ENCODE results near the gene OR4K17. TPM values are rescaled to one million over a fixed set of nuclear protein-coding genes. Genes with fewer than 3 reads are reported as not detected.
"Not testable (repeated sequence)": the region's sequence is repeated elsewhere in the genome, so short reads cannot be mapped to it uniquely, and the experiment has no call there.

OR4K17 gene, protein sequence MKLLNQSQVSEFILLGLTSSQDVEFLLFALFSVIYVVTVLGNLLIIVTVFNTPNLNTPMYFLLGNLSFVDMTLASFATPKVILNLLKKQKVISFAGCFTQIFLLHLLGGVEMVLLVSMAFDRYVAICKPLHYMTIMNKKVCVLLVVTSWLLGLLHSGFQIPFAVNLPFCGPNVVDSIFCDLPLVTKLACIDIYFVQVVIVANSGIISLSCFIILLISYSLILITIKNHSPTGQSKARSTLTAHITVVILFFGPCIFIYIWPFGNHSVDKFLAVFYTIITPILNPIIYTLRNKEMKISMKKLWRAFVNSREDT
- not detected for total RNA-seq

DNA sequence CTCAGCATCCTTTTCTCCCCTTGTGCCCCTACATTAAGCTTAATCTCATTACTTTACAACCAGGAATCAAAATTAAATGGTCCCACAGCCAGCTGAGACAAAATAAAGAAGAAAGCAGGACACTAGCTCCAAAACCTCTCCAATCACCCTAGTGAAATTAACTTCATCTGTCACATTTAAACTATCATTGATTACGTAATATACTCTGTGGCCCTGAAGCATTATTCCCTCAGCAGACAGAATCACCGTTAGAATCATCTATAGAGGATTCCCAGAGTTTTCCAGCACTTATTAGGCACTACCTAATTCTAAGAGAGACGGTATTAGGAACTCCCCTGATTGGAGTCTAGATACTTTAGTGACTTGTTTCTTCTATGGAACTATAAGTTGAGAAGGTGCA, at the start of gene OR4K17:
OR4K17 (plus strand) TSS at position 302 of the 400 bp plus-strand sequence. CDS start 6,761 bp downstream, outside the sequence.
- Histone ChIP-seq H3K27me3 (no peaks in the 10 kb centered on the region), H3K4me3 (no peak within 1 kb of the TSS), H3K36me3 (no peaks in the 10 kb centered on the region), H3K27ac (replicated peaks in 1 of 4) (no peak within 1 kb of the TSS), H3K4me1 (no peaks in the 10 kb centered on the region), H3K9me3 (no peaks in the 10 kb centered on the region)
- intact Hi-C loops (cut with DNase I), result no loop called here
- TF ChIP-seq, protein P1, sequence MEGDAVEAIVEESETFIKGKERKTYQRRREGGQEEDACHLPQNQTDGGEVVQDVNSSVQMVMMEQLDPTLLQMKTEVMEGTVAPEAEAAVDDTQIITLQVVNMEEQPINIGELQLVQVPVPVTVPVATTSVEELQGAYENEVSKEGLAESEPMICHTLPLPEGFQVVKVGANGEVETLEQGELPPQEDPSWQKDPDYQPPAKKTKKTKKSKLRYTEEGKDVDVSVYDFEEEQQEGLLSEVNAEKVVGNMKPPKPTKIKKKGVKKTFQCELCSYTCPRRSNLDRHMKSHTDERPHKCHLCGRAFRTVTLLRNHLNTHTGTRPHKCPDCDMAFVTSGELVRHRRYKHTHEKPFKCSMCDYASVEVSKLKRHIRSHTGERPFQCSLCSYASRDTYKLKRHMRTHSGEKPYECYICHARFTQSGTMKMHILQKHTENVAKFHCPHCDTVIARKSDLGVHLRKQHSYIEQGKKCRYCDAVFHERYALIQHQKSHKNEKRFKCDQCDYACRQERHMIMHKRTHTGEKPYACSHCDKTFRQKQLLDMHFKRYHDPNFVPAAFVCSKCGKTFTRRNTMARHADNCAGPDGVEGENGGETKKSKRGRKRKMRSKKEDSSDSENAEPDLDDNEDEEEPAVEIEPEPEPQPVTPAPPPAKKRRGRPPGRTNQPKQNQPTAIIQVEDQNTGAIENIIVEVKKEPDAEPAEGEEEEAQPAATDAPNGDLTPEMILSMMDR (IDR thresholded peaks at IDR 0.05), result no peak
- TF ChIP-seq EP300 (IDR thresholded peaks at IDR 0.05), result no peak
- no peak for TF ChIP-seq POLR2AphosphoS5 (IDR thresholded peaks at IDR 0.05)
- no peak for TF ChIP-seq POLR2A (IDR thresholded peaks at IDR 0.05; ENCODE audit: low read depth)
- no peak for DNase-seq (ENCODE audit: extremely low spot score)
- 58% methylated on average over 3 of the region's 3 CpGs for WGBS

DNA sequence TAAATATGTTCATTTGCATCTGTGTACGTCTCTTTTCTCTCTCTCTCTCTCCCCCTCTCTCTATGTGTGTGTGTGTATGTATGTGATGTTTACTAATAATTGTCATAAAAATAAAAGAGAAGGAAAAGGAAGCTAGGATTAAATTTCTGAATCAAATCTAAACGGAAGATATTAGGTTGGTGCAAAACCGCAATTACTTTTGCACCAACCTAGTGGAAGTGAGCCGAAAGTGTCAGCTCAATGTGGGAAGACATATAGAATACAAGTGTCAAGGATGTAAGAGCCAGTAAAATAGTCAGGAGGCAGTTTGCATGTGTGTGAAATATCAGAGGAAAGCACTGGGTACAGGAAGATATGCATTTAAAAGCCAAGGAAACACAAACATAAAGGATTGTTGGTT, 18.5 kb upstream of the OR4K17 start:
- 21% methylated on average over 4 of the region's 4 CpGs for WGBS
- Histone ChIP-seq H3K4me1 (no peaks in the 10 kb centered on the region), H3K27ac (replicated peaks in 1 of 4) (no peak overlapping the region), H3K4me3 (no peak overlapping the region), H3K36me3 (no peaks in the 10 kb centered on the region), H3K9me3 (no peaks in the 10 kb centered on the region), H3K27me3 (no peaks in the 10 kb centered on the region)
- TF ChIP-seq POLR2A (IDR thresholded peaks at IDR 0.05; ENCODE audit: low read depth), result no peak
- TF ChIP-seq POLR2AphosphoS5 (IDR thresholded peaks at IDR 0.05), result no peak
- no peak for TF ChIP-seq EP300 (IDR thresholded peaks at IDR 0.05)
- TF ChIP-seq, protein P1 (IDR thresholded peaks at IDR 0.05), result no peak
- intact Hi-C loops (cut with DNase I), result no loop called here
- no peak for DNase-seq (ENCODE audit: extremely low spot score)

DNA sequence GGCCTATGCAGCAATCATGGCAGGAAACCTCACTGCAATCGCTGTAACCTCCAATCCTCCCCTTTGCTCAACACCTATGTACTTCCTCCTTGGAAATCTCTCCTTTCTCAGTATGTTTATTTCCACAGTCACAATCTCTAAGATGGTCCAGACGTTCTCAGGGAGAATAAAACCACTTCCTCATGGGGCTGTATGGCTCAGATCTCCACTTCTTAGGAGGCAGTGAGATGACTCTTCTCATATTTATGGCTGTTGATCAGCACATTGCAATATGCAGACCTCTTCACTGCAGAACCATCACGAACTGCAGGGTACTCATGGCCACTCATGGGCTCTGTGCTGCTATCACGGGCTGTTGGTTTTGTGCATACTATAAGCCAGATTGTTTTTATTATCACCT, 17.1 kb upstream of the OR4K17 start:
- H3K9me3 ChIP-seq, result no peaks in the 10 kb centered on the region
- no peak overlapping the region for H3K27ac ChIP-seq (replicated peaks in 1 of 4)
- no peaks in the 10 kb centered on the region for H3K36me3 ChIP-seq
- TF ChIP-seq POLR2AphosphoS5 (IDR thresholded peaks at IDR 0.05) (no peak), EP300 (IDR thresholded peaks at IDR 0.05) (no peak), POLR2A (IDR thresholded peaks at IDR 0.05; ENCODE audit: low read depth) (no peak)
- TF ChIP-seq, protein P1 (IDR thresholded peaks at IDR 0.05), result no peak
- no peaks in the 10 kb centered on the region for H3K4me1 ChIP-seq
- H3K4me3 ChIP-seq, result no peak overlapping the region
- DNase-seq (ENCODE audit: extremely low spot score), result no peak
- intact Hi-C loops (cut with DNase I), result no loop called here
- no peaks in the 10 kb centered on the region for H3K27me3 ChIP-seq
- WGBS, result 37% methylated on average over 4 of the region's 4 CpGs

DNA sequence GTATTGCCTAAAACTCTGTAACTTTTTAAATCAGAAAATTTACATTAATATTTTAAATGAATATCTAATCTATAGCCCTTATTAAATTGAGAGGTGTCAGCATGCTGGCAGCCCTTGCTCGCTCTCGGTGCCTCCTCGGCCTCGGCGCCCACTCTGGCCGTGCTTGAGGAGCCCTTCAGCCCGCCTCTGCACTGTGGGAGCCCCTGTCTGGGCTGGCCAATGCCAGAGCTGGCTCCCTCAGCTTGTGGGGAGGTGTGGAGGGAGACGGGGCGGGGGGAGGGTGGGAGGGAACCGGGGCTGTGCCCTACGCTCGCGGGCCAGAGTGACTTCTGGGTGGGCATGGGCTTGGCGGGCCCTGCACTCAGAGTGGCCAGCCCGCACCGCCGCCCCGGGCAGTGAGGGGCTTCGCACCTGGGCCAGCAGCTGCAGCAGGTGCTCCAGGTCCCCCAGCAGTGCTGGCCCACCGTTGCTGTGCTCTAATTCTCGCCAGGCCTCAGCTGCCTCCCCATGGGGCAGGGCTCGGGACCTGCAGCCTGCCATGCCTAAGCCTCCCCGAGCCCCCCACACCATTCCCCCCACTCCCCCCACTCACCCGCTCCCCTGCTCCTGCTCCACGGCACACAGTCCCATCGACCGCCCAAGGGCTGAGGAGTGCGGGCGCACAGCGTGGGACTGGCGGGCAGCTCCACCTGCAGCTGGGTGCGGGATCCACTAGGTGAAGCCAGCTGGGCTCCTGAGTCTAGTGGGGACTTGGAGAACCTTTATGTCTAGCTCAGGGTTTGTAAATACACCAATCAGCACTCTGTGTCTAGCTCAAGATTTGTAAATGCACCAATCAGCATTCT, 11.4 kb upstream of the OR4K17 start:
- H3K4me1 ChIP-seq; H3K27ac ChIP-seq (replicated peaks in 1 of 4); H3K27me3 ChIP-seq; DNase-seq (ENCODE audit: extremely low spot score); H3K4me3 ChIP-seq; intact Hi-C loops (cut with DNase I); H3K36me3 ChIP-seq: not testable (repeated sequence)
- H3K9me3 ChIP-seq, result peaks cover 0 to 14% (median 2%) of the 10 kb centered on the region in 4 donors
- 84% methylated on average over 28 of the region's 32 CpGs for WGBS

DNA sequence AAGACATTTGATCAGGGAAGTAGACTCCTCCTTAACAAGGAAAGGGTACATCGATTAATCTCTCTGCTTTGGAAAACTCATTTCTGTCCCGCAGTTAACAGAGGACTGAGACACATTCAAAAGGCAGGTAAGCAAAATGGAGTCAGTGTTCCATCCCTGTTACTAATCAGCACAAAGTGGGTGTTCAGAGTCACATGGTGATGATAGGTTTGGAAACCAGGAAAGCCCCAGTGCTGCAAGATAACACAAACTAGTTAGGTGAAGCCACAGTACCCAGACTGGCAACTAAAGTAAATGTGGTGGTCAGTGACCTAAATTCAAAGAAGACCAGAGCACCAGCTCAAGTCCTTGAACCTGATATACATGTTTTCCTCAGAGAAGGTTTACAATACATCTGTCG, 1.8 kb downstream of the OR4K17 start:
- 71% methylated on average over 3 of the region's 3 CpGs for WGBS
- TF ChIP-seq POLR2AphosphoS5 (IDR thresholded peaks at IDR 0.05), result no peak
- TF ChIP-seq, protein P1 (IDR thresholded peaks at IDR 0.05), result no peak
- Histone ChIP-seq H3K36me3 (no peaks in the 10 kb centered on the region), H3K27ac (replicated peaks in 1 of 4) (no peak overlapping the region), H3K27me3 (no peaks in the 10 kb centered on the region), H3K4me1 (no peaks in the 10 kb centered on the region), H3K9me3 (no peaks in the 10 kb centered on the region), H3K4me3 (no peak overlapping the region)
- intact Hi-C loops (cut with DNase I), result no loop called here
- DNase-seq (ENCODE audit: extremely low spot score), result no peak

Measured in esophagus muscularis mucosa (tissue), 4 donors.